Heart right ventricle (tissue), 16 donors: ENCODE measurements around the gene TSPAN18. TPM values are rescaled to one million over a fixed set of nuclear protein-coding genes. Genes with fewer than 3 reads are reported as not detected.

Experiments used
- ATAC-seq, 8 donors: fragments of 200-7000 bp; cut with Tn5 transposase; one replicate each; pipeline ENCODE4 v1.9.1; 2020; ENCODE audit warnings: mild to moderate bottlenecking in 8 of 8, moderate library complexity in 8 of 8, moderate number of reproducible peaks in 1 of 8
- DNase-seq, 2 donors: peaks; one replicate each; pipeline ENCODE4 v3.0.0-alpha.2; 2020
- H3K27ac ChIP-seq, 10 donors: fragments of 200-600 bp; sonication (generic) in 2 of 10; one replicate each; pipeline versions ENCODE4 v1.5.0 to v1.8.0; 2020 to 2022; ENCODE audit warnings: mild to moderate bottlenecking in 3 of 10
- H3K27me3 ChIP-seq, 7 donors: fragments of 200-600 bp; one replicate each; pipeline ENCODE4 v1.8.0; 2021 to 2022; ENCODE audit warnings: mild to moderate bottlenecking in 2 of 7
- H3K36me3 ChIP-seq, 9 donors: fragments of 200-600 bp; sonication (generic) in 1 of 9; one replicate each; pipeline versions ENCODE4 v1.5.0 to v1.8.0; 2020 to 2022; ENCODE audit warnings: mild to moderate bottlenecking in 2 of 9
- H3K4me1 ChIP-seq, 9 donors: fragments of 200-600 bp; sonication (generic) in 1 of 9; one replicate each; pipeline versions ENCODE4 v1.5.0 to v1.8.0; 2020 to 2022; ENCODE audit warnings: mild to moderate bottlenecking in 4 of 9
- H3K4me3 ChIP-seq, 10 donors: fragments of 200-600 bp; sonication (generic) in 2 of 10; one replicate each; pipeline versions ENCODE4 v1.5.0 to v1.8.0; 2020 to 2022; ENCODE audit warnings: mild to moderate bottlenecking in 7 of 10, moderate library complexity in 2 of 10
- H3K9me3 ChIP-seq, 11 donors: fragments of 200-600 bp in 10 of 11; sonication (generic) in 2 of 11; one replicate each; pipeline versions ENCODE4 v1.5.0 to v1.8.0; 2013 to 2022; ENCODE audit warnings: mild to moderate bottlenecking in 2 of 11, control low read depth in 1 of 11, moderate library complexity in 1 of 11
- WGBS, 2 donors: extraction: QIAGEN DNeasy Blood & Tissue Kit; methylation state at CpG; one replicate each; pipeline ENCODE4 v1.1.7; 2013; ENCODE audit warnings: inconsistent platforms in 1 of 2; 5-methylcytosine and 5-hydroxymethylcytosine counted together
- intact Hi-C, 10 donors: fragments of 100-400 bp; cut with DNase I; formaldehyde crosslinking; loops; one replicate each; pipeline versions ENCODE4 v1.11.1 to v1.14.2; 2022
- polyA plus RNA-seq, 2 donors: library from polyadenylated mRNA; stranded (reverse); fragments of 200-250 nt; gene quantifications; one replicate each; pipeline ENCODE4 v1.2.3, GENCODE V29; 2013
- total RNA-seq, 10 donors: library from RNA; stranded (reverse); fragmentation: NEBNext Ultra II Directional in 3 of 10; extraction: Animal tissue kit (Norgen Biotek cat#: 25700) in 3 of 10; gene quantifications; one replicate each; pipeline versions ENCODE4 v1.2.1 to v1.2.4, GENCODE V29; 2021 to 2023
- TF ChIP-seq, protein P1 (sequence below), 9 donors: fragments of 200-600 bp; sonication (generic) in 2 of 9; IDR thresholded peaks; one replicate each; pipeline versions ENCODE4 v1.5.0 to v1.8.0; 2021 to 2022; ENCODE audit warnings: antibody characterized with exemption in 9 of 9, mild to moderate bottlenecking in 5 of 9, moderate library complexity in 1 of 9
- donor health status: Arrhythmogenic right ventricular cardiomyopathy.
- donor health status: ischemic (EF 13 %, LVEDD 7.1; RV severe dilation, severe dysfunction).
- donor health status: healthy with polysubstance abuse.
- donor health status: DM: no; HTN: yes; CAD: no.
- donor health status: DM: no; HTN: no; CAD: no.
- donor health status: ischemic (EF 25% LVEDD 6.9; RV normal size, moderate dysfunction).
- donor health status: ischemic (EF 25% LVEDD 5.7; RV mildly dilated, moderate dysfunction).
- donor health status: healthy.
- donor health status: DM: yes; HTN: yes; CAD: no.
- donor health status: Ischemic cardiomyopathy.
- donor health status: ischemic (EF 35%, LVEDD 5.7; RV mildly dilated, moderate dysfunction).
- donor health status: nonischemic (EF 11% LVEDD 7.7; RV severe dilation, severe dysfunction).
- donor health status: DM: yes; HTN: yes; CAD: no.
- donor health status: PGD.
- donor health status: ischemic (EF 29% LVEDD 5.4; RV normal size, mild dysfunction).
- donor health status: nonischemic (EF 23%, LVEDD 6.1; RV moderate dilation, normal function).

TSPAN18 gene
- total and polyA plus RNA-seq, 12 donors, result 37.7 to 140 (median 92.9) TPM

- Histone ChIP-seq H3K4me1 (peaks cover 11 to 93% (median 45%) of the 10 kb centered on the region in 9 donors), H3K27me3 (no peaks in the 10 kb centered on the region), H3K27ac (peak overlapping the region in 4 of 10 donors; percentile 13 to 59 (median 30)), H3K4me3 (no peak overlapping the region), H3K9me3 (no peaks in the 10 kb centered on the region), H3K36me3 (no peaks in the 10 kb centered on the region)
- TF ChIP-seq, protein P1, sequence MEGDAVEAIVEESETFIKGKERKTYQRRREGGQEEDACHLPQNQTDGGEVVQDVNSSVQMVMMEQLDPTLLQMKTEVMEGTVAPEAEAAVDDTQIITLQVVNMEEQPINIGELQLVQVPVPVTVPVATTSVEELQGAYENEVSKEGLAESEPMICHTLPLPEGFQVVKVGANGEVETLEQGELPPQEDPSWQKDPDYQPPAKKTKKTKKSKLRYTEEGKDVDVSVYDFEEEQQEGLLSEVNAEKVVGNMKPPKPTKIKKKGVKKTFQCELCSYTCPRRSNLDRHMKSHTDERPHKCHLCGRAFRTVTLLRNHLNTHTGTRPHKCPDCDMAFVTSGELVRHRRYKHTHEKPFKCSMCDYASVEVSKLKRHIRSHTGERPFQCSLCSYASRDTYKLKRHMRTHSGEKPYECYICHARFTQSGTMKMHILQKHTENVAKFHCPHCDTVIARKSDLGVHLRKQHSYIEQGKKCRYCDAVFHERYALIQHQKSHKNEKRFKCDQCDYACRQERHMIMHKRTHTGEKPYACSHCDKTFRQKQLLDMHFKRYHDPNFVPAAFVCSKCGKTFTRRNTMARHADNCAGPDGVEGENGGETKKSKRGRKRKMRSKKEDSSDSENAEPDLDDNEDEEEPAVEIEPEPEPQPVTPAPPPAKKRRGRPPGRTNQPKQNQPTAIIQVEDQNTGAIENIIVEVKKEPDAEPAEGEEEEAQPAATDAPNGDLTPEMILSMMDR (IDR thresholded peaks at IDR 0.05), result no peak
- peak in 1 of 8 donors; percentile 13 for ATAC-seq
- DNase-seq, result no peak
- whole genome bisulfite sequencing, 2 donors, result 59 to 68% methylated on average over 7 of the region's 7 CpGs
- intact Hi-C loops, result no loop called here
Observed at GRCh38 chr11:44750551-44751465, 24.0 kb downstream of the TSPAN18 start.

DNA sequence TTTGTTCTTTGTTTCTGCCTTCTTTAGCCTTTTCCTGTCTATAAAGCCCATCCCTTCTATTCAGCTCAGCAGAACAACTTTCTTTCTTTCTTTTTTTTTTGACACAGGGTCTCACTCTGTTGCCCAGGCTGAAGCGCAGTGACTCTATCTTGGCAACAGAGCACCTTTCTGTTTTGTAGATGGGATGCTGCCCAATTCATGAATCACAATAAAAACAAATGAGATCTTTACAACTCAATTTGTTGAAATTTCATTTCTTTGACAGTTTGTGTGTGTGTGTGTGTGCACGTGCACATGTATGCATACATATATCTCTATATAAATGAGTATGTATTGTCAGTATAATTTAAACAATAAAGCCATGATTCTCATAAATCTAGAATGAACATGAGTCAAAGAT is 25.5 kb downstream of the TSPAN18 start:
- Histone ChIP-seq H3K4me3 (no peak overlapping the region), H3K9me3 (no peaks in the 10 kb centered on the region), H3K4me1 (peaks cover 3 to 82% (median 44%) of the 10 kb centered on the region in 9 donors), H3K27ac (no peak overlapping the region), H3K36me3 (no peaks in the 10 kb centered on the region), H3K27me3 (no peaks in the 10 kb centered on the region)
- ATAC-seq (no peak), DNase-seq (no peak)
- 89 to 93% methylated on average over 2 of the region's 2 CpGs for WGBS, 2 donors
- intact Hi-C loops, result no loop called here
- TF ChIP-seq, protein P1 (IDR thresholded peaks at IDR 0.05), result no peak

- ATAC-seq, result no peak
- 89 to 94% methylated on average over 1 of the region's 1 CpG for WGBS, 2 donors
- intact Hi-C loops, result no loop called here
- no peak for DNase-seq
- H3K9me3 ChIP-seq, result peaks cover 0 to 3% (median 0%) of the 10 kb centered on the region in 11 donors
- peaks cover 0 to 78% (median 40%) of the 10 kb centered on the region in 9 donors for H3K4me1 ChIP-seq
- no peaks in the 10 kb centered on the region for H3K36me3 ChIP-seq
- no peaks in the 10 kb centered on the region for H3K27me3 ChIP-seq
- H3K27ac ChIP-seq, result no peak overlapping the region
- no peak overlapping the region for H3K4me3 ChIP-seq
- TF ChIP-seq, protein P1 (IDR thresholded peaks at IDR 0.05), result no peak
Observed at GRCh38 chr11:44752713-44753112, 26.0 kb downstream of the TSPAN18 start.

DNA sequence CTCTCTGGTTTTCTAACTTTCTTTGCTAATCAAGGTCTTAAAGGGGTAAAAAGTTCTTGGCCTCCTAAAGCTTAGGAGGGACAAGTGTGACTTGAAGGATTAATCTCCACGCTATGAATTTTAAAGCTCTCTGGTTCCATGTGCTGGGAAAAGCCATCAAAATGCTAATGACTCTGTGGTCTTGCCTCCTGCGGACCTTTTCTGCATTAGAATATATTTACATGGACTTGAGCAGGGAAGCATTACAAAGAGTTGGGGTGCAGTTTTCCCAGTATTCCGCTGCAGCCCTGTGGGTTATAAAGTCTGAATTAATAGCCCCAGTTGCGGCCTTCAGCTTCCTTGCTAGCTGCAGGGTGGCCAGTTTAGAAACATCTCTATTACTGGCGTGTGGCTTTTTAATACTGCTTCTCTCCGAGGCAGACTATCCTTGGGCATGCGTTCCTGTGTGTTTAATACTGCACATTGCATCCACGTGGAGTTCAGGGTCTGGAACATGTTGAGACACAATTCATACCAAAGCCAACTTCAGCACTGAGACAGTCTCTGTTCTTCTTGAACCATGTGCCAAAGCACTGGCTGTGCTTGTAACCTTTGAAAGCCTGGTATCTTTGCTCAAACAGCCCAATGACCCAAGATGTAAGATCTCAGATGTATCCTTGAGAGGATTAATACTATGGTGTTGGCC is 27.3 kb downstream of the TSPAN18 start:
- Histone ChIP-seq H3K9me3 (peaks cover 0 to 11% (median 0%) of the 10 kb centered on the region in 11 donors), H3K4me1 (peaks cover 3 to 72% (median 40%) of the 10 kb centered on the region in 9 donors), H3K36me3 (no peaks in the 10 kb centered on the region), H3K27ac (no peak overlapping the region), H3K4me3 (no peak overlapping the region), H3K27me3 (no peaks in the 10 kb centered on the region)
- ATAC-seq (peak in 3 of 8 donors; percentile 8 to 55 (median 31)), DNase-seq (no peak)
- WGBS, 2 donors, result 68 to 70% methylated on average over 8 of the region's 8 CpGs
- TF ChIP-seq, protein P1 (IDR thresholded peaks at IDR 0.05), result no peak
- intact Hi-C loops, result no loop called here
